Muscle layer of duodenum (tissue), 2 donors: ENCODE measurements around the gene KLHL41.
"Not testable (repeated sequence)": the region's sequence is repeated elsewhere in the genome, so short reads cannot be mapped to it uniquely, and the experiment has no call there.

ENCODE experiments used
- H3K27ac ChIP-seq: one replicate; pipeline ENCODE4 v1.7.0; 2013; ENCODE audit warnings: mild to moderate bottlenecking, low read length
- H3K27me3 ChIP-seq: one replicate; pipeline ENCODE4 v1.7.0; 2013; ENCODE audit warnings: low read depth, mild to moderate bottlenecking, control low read depth, low read length
- H3K36me3 ChIP-seq, 2 donors: one replicate each; pipeline ENCODE4 v1.7.0; 2013; ENCODE audit warnings: low read length in 2 of 2, control low read depth in 1 of 2, mild to moderate bottlenecking in 1 of 2; ENCODE audit not compliant: insufficient read depth in 2 of 2, control insufficient read depth in 1 of 2
- H3K4me1 ChIP-seq, 2 donors: one replicate each; pipeline ENCODE4 v1.7.0; 2013; ENCODE audit warnings: low read length in 2 of 2, mild to moderate bottlenecking in 2 of 2, control low read depth in 1 of 2, moderate library complexity in 1 of 2; ENCODE audit not compliant: insufficient read depth in 2 of 2, control insufficient read depth in 1 of 2
- H3K4me3 ChIP-seq, 2 donors: one replicate each; pipeline ENCODE4 v1.7.0; 2013; ENCODE audit warnings: low read length in 2 of 2, low read depth in 1 of 2, mild to moderate bottlenecking in 1 of 2
- H3K9me3 ChIP-seq, 2 donors: one replicate each; pipeline ENCODE4 v1.7.0; 2013; ENCODE audit warnings: low read length in 2 of 2, control low read depth in 1 of 2, mild to moderate bottlenecking in 1 of 2; ENCODE audit not compliant: control insufficient read depth in 1 of 2
- donor health status: healthy.

KLHL41 gene

GRCh38 chr2:169510496-169510895 lies 994 bp downstream of the KLHL41 start:
- no peak overlapping the region for H3K27ac ChIP-seq
- H3K4me1 ChIP-seq = peaks cover 3 to 11% of the 10 kb centered on the region in 2 donors
- H3K9me3 ChIP-seq = no peaks in the 10 kb centered on the region
- no peaks in the 10 kb centered on the region for H3K27me3 ChIP-seq
- no peak overlapping the region for H3K4me3 ChIP-seq
- peaks cover 0 to under 1% of the 10 kb centered on the region in 2 donors for H3K36me3 ChIP-seq

- Histone ChIP-seq H3K36me3 (peaks cover 0 to 4% of the 10 kb centered on the region in 2 donors), H3K9me3 (no peaks in the 10 kb centered on the region), H3K27ac (no peak overlapping the region), H3K27me3 (no peaks in the 10 kb centered on the region), H3K4me1 (peaks cover 3 to 11% of the 10 kb centered on the region in 2 donors), H3K4me3 (no peak overlapping the region)
These were observed 2.3 kb downstream of the KLHL41 start for GRCh38 chr2:169511818-169512217.

GRCh38 chr2:169512525-169512924 lies 3.0 kb downstream of the KLHL41 start:
- no peak overlapping the region for H3K4me3 ChIP-seq
- H3K36me3 ChIP-seq = peaks cover 0 to 4% of the 10 kb centered on the region in 2 donors
- no peaks in the 10 kb centered on the region for H3K27me3 ChIP-seq
- peaks cover 3 to 11% of the 10 kb centered on the region in 2 donors for H3K4me1 ChIP-seq
- no peaks in the 10 kb centered on the region for H3K9me3 ChIP-seq
- no peak overlapping the region for H3K27ac ChIP-seq

GRCh38 chr2:169513094-169513493 lies 3.6 kb downstream of the KLHL41 start:
- peaks cover 0 to 4% of the 10 kb centered on the region in 2 donors for H3K36me3 ChIP-seq
- no peak overlapping the region for H3K27ac ChIP-seq
- no peaks in the 10 kb centered on the region for H3K9me3 ChIP-seq
- no peaks in the 10 kb centered on the region for H3K27me3 ChIP-seq
- H3K4me1 ChIP-seq = peaks cover 3 to 11% of the 10 kb centered on the region in 2 donors
- no peak overlapping the region for H3K4me3 ChIP-seq

- peaks cover 0 to 4% of the 10 kb centered on the region in 2 donors for H3K36me3 ChIP-seq
- H3K27me3 ChIP-seq = no peaks in the 10 kb centered on the region
- no peak overlapping the region for H3K4me3 ChIP-seq
These were observed 4.4 kb downstream of the KLHL41 start for GRCh38 chr2:169513926-169514325.

GRCh38 chr2:169514758-169515157 lies 5.3 kb downstream of the KLHL41 start:
- H3K27ac ChIP-seq, H3K4me1 ChIP-seq, H3K9me3 ChIP-seq, H3K4me3 ChIP-seq, H3K27me3 ChIP-seq, H3K36me3 ChIP-seq: not testable (repeated sequence)

More at GRCh38 chr2:169513926-169514325, 4.4 kb downstream of the KLHL41 start:
- Histone ChIP-seq H3K9me3 (no peaks in the 10 kb centered on the region), H3K4me1 (peaks cover 3 to 11% of the 10 kb centered on the region in 2 donors), H3K27ac (no peak overlapping the region)

GRCh38 chr2:169516488-169516995 lies 7.0 kb downstream of the KLHL41 start:
- not testable (repeated sequence) for H3K27me3 ChIP-seq, H3K4me3 ChIP-seq, H3K9me3 ChIP-seq, H3K36me3 ChIP-seq, H3K27ac ChIP-seq, H3K4me1 ChIP-seq

- Histone ChIP-seq H3K27ac (no peak overlapping the region), H3K36me3 (peaks cover 0 to 6% of the 10 kb centered on the region in 2 donors), H3K4me1 (no peaks in the 10 kb centered on the region)
These were observed 11.4 kb downstream of the KLHL41 start for GRCh38 chr2:169520896-169521295.

GRCh38 chr2:169523681-169524080 lies 14.2 kb downstream of the KLHL41 start:
- H3K4me3 ChIP-seq = no peak overlapping the region
- peaks cover 0 to 6% of the 10 kb centered on the region in 2 donors for H3K36me3 ChIP-seq
- no peaks in the 10 kb centered on the region for H3K9me3 ChIP-seq
- H3K4me1 ChIP-seq = no peaks in the 10 kb centered on the region
- no peak overlapping the region for H3K27ac ChIP-seq
- H3K27me3 ChIP-seq = no peaks in the 10 kb centered on the region

More at GRCh38 chr2:169520896-169521295, 11.4 kb downstream of the KLHL41 start:
- Histone ChIP-seq H3K27me3 (no peaks in the 10 kb centered on the region), H3K9me3 (no peaks in the 10 kb centered on the region), H3K4me3 (no peak overlapping the region)

- no peak overlapping the region for H3K27ac ChIP-seq
- no peaks in the 10 kb centered on the region for H3K9me3 ChIP-seq
- H3K4me3 ChIP-seq = no peak overlapping the region
- H3K27me3 ChIP-seq = no peaks in the 10 kb centered on the region
- peaks cover 7 to 10% of the 10 kb centered on the region in 2 donors for H3K36me3 ChIP-seq
- no peaks in the 10 kb centered on the region for H3K4me1 ChIP-seq
These were observed 15.9 kb downstream of the KLHL41 start for GRCh38 chr2:169525434-169525833.

GRCh38 chr2:169526451-169526850 lies 16.9 kb downstream of the KLHL41 start:
- no peaks in the 10 kb centered on the region for H3K27me3 ChIP-seq
- H3K27ac ChIP-seq = no peak overlapping the region
- H3K4me1 ChIP-seq = no peaks in the 10 kb centered on the region
- peaks cover 7 to 10% of the 10 kb centered on the region in 2 donors for H3K36me3 ChIP-seq
- H3K4me3 ChIP-seq = no peak overlapping the region
- H3K9me3 ChIP-seq = no peaks in the 10 kb centered on the region

GRCh38 chr2:169528271-169528701 lies 18.8 kb downstream of the KLHL41 start:
- no peak overlapping the region for H3K27ac ChIP-seq
- peaks cover 7 to 10% of the 10 kb centered on the region in 2 donors for H3K36me3 ChIP-seq

More at GRCh38 chr2:169528271-169528701, 18.8 kb downstream of the KLHL41 start:
- H3K4me3 ChIP-seq = no peak overlapping the region
- H3K9me3 ChIP-seq = no peaks in the 10 kb centered on the region
- no peaks in the 10 kb centered on the region for H3K4me1 ChIP-seq
- no peaks in the 10 kb centered on the region for H3K27me3 ChIP-seq
